IPS-18c (cell line): ENCODE results near the gene RER1.

Experiments used
- H3K4me3 ChIP-seq: 2 replicates; pipeline ENCODE4 v1.7.0; 2013; ENCODE audit warnings: low read depth, mild to moderate bottlenecking, low read length, moderate library complexity; ENCODE audit not compliant: insufficient read depth
- H3K9me3 ChIP-seq: one replicate; pipeline ENCODE4 v1.6.1; 2013; ENCODE audit warnings: mild to moderate bottlenecking, low read length, moderate library complexity; ENCODE audit not compliant: control insufficient read depth, insufficient read depth

Gene RER1, protein sequence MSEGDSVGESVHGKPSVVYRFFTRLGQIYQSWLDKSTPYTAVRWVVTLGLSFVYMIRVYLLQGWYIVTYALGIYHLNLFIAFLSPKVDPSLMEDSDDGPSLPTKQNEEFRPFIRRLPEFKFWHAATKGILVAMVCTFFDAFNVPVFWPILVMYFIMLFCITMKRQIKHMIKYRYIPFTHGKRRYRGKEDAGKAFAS

DNA sequence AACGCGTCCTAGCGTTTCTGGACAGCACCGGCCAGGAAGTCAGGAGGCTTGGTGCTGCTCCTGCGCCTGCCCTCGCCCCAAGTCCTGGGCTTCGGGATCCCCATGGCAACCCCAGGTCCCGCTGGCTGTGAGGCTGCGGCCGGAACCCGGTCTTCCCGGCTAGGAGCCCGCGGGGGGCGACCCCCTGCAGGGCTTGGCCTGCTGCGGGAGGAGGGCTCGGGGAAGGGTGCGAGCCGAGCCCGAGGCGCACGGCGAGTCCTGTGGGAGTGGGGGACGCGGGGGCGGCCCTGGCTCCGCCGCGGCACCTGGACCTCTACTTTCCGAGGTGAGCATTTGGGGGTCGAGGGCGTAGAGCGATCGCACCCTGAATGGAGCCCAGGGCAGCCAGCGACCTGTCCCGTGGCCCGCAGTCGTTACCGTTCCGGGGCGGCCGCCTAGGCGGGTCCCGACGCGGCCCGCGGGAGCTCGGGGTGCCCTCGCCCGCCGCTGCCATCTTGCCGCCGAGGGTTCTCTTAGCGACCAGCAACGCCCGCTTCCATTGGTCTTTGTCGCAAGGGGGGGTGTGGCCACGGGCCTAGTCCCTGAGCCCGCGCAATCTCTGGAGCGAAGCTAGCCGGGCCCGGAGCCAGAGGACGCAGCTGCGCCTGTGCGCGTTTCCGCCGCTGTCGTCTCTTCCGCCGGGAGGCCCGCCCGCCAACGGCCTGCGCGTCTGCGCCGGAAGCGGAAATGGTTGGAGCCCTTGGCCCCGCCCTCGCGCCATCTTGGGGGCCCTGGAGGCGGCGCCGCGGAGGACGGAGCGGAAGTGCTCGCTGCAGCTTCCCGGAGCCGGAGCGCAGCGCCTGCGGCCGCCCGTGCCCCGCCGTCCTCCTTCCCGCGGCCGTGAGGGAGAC is at the start of gene RER1, which contains the start of gene MORN1:
Gene RER1 (plus strand): TSS at position 801 of the 890 bp plus-strand sequence. CDS start 3,950 bp downstream, outside the sequence.
Gene MORN1 (minus strand): TSS at position 514 of the 890 bp plus-strand sequence. CDS start 21 bp downstream, at position 493.
- Histone ChIP-seq H3K9me3 (no peaks in the 10 kb centered on the region), H3K4me3 (peak within 1 kb of the TSS; percentile 94)

GRCh38 chr1:2342384-2343022 is 49.1 kb upstream of the RER1 start:
- no peaks in the 10 kb centered on the region for H3K9me3 ChIP-seq
- no peak overlapping the region for H3K4me3 ChIP-seq

DNA sequence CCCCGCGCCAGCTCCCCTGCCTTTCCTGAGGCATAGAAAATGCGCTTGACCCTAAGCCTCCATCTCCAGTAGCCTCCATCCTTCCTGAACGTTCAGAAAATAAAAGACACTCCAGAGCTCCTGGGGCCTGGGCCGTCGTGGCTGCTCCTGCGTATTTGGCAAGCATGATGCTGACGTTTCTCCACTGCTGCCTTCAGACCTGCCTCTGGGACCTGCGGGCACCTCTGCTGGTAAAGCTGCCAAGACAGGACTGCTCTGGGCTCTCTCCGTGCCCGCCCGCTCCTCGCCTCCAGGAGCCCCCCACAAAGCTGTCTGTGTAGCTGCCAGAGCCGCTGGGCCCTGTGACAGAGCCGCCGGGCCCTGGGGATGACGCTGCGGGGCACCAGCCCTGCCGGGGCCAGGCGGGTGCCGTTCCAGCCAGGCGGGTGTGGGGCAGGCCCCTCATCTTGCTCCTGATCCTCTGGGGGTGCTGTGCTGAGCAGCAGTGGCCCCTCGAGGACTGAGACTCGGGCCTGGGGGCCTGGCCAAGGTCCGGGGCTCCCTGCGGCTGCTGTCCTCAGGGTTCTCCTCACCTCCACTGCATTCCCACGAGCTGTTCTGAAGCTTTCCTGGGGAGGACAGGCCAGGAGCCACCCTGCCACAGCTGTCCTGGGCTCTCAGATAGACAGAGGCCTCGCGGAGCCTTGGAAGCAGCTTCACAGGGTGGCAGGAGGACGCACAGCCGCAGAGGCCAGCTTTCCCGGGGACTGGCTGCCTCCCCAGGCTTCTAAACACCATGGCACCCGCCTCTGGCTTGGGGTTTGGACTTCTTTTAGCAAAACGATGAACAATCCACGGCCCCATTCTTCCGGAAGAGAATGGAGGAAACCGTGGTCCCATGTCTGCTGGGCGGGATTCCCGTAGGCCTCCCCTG is 48.4 kb upstream of the RER1 start:
- H3K4me3 ChIP-seq, result no peak overlapping the region
- H3K9me3 ChIP-seq, result no peaks in the 10 kb centered on the region

GRCh38 chr1:2344121-2344681 is 47.4 kb upstream of the RER1 start:
- no peaks in the 10 kb centered on the region for H3K9me3 ChIP-seq
- no peak overlapping the region for H3K4me3 ChIP-seq

GRCh38 chr1:2344744-2345296 is 46.8 kb upstream of the RER1 start:
- H3K9me3 ChIP-seq, result no peaks in the 10 kb centered on the region
- H3K4me3 ChIP-seq, result no peak overlapping the region

DNA sequence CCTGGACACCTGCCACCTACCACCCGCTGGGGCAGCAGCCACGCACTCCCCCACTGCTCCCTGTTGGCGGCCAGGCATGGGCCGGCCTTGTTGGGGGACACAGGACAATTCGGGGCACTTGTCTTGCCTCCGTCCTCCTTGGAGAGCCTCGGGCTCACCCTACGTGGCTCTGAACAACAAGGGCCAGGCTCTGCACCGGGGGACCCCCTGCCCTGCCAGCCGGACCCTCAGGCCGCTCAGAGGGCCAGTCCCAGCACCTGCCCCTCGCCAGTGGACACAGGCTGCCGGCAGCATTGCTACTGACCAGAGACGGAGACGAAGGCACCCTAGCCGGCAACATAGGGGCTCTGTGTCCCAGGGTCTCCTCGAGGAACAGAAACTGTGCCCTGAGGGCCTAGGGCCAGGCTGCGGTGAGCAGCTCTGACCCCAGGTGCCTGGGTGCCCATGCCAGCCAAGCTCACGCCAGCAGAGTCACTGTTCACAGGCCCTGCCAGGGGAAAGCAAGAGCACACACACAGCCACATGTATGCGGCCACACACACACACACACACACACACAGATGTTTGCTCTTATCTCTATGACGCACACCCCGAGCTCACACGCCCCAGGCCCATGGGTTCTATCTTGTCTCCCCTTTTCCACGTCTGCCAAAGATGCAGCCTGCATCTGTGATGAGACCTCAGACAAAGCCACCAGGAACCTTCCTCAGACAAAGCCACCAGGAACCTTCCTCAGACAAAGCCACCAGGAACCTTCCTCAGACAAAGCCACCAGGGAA is 46.2 kb upstream of the RER1 start:
- Histone ChIP-seq H3K9me3 (no peaks in the 10 kb centered on the region), H3K4me3 (no peak overlapping the region)

GRCh38 chr1:2346691-2347408 is 44.8 kb upstream of the RER1 start:
- no peaks in the 10 kb centered on the region for H3K9me3 ChIP-seq

GRCh38 chr1:2347409-2347785 is 44.2 kb upstream of the RER1 start:
- H3K9me3 ChIP-seq, result no peaks in the 10 kb centered on the region
- no peak overlapping the region for H3K4me3 ChIP-seq

More at GRCh38 chr1:2346691-2347408, 44.8 kb upstream of the RER1 start:
- H3K4me3 ChIP-seq, result no peak overlapping the region

GRCh38 chr1:2347896-2348295 is 43.7 kb upstream of the RER1 start:
- no peaks in the 10 kb centered on the region for H3K9me3 ChIP-seq
- no peak overlapping the region for H3K4me3 ChIP-seq

DNA sequence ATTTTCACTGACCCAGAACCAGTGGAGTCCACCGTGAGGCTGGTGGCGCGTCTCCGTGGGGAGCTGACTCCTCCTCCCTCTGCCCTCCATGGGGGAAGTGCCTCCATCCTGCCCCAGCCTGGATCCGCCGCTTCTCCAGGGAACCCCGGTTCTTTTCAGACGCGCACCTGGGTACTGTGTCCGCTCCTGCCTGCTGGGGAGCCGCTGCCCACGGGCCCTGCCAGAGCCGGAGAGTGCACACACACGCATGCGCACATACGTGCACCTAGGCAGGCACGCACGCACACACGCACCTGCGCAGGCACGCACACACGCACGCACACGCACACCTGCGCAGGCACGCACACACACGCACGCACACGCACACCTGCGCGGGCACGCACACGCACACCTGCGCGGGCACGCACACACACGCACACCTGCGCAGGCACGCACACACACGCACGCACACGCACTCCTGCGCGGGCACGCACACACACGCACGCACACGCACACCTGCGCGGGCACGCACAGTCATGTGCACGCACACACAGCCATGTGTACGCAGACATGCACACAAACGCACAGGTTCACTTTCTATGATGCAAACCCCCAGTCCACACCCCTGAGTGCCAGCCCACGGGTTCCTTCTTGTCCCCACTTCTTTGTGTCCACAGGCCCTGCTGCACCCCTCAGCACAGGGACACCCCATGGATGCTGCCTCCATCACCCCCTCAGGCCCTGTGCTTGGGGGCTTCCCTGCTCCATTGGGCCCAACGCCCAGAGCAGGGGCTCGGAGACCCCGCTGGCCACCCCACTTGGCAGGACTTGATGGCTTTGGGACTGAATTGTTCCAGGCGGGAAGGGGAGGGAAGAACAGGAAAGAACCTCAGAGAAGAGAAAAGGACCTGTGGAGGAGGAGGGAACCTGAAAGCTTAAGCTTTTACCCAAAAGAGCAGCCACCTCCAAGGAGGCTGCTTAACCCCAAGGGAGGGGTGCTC is 43.0 kb upstream of the RER1 start:
- Histone ChIP-seq H3K9me3 (no peaks in the 10 kb centered on the region), H3K4me3 (no peak overlapping the region)

DNA sequence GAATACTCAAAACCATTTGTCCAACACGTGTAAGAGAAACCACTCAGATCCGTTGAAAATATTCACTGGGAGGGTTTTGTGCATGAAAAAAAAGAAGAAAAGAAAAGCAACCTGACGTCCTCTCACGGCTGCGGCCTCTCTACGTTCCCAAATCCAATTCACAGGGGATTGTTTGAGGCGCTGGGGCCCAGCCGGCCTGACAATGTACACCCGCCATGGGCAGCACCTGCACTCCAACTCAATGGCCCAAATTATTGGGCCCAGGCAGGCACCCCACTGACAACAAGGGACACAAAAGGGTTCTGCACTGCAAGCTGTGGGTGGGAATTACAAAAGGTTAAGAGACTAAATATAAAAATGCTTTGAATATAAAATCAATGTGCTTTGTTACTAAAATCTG is 41.8 kb upstream of the RER1 start:
- Histone ChIP-seq H3K9me3 (no peaks in the 10 kb centered on the region), H3K4me3 (no peak overlapping the region)

- H3K9me3 ChIP-seq, result no peaks in the 10 kb centered on the region
- H3K4me3 ChIP-seq, result no peak overlapping the region
Measured at GRCh38 chr1:2350501-2350900, 41.1 kb upstream of the RER1 start.

- no peaks in the 10 kb centered on the region for H3K9me3 ChIP-seq
- H3K4me3 ChIP-seq, result no peak overlapping the region
Measured at GRCh38 chr1:2350911-2351655, 40.6 kb upstream of the RER1 start.

DNA sequence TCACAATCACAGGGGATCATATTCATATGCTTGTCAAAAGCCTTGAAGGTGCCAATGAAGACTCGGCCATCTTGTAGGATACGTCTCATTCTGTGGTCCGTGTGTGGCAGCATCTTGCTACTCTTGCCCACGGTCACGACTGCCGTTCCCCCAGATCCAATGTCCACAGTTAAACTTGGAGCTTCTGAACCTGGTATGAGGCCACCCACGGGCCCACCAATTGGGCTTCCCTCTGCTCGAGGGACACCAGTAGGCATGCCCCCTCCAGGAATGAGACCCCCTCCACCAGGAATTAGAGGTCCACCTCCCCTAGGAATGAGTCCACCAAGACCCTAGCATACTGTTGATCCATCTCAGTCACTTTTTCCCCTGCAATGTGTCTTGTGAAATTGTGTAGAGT is 39.9 kb upstream of the RER1 start:
- Histone ChIP-seq H3K4me3 (no peak overlapping the region), H3K9me3 (no peaks in the 10 kb centered on the region)
